ENCODE measurements around the gene MMP15. TPM values are rescaled to one million over a fixed set of nuclear protein-coding genes. Genes with fewer than 3 reads are reported as not detected.

MMP15 gene
- total and polyA plus RNA-seq, 2 donors (not counting 3 experiments of a cell fraction or from before 2014, with no cell fraction given): 12.6 to 16.0 TPM

- intact Hi-C loops (cut with micrococcal nuclease): no loop called here
- dilution Hi-C loops (cut with MboI; ENCODE audit: extremely low pct_ligation_motif_present, low sequenced_read_pairs): no loop called here
- no peaks in the 10 kb centered on the region for H4K20me1 ChIP-seq (replicated peaks; ENCODE audit: control insufficient read depth, extremely low read depth, insufficient read depth, low read length)
- H3K79me2 ChIP-seq (ENCODE audit: control insufficient read depth, insufficient read depth, low read length): no peaks in the 10 kb centered on the region
- BruUV-seq (replicated peaks): no TSS peak
- H3K4me2 ChIP-seq (ENCODE audit: insufficient read depth, low read length): no peak overlapping the region
- POLR2A ChIA-PET: no interaction called here
- DNase-seq (ENCODE audit: low read depth, low spot score) (no peak), FAIRE-seq (no peak)
- H3K9me3 ChIP-seq (replicated peaks; ENCODE audit: control insufficient read depth, insufficient read depth, low read length): no peaks in the 10 kb centered on the region
- no peaks in the 10 kb centered on the region for H3K36me3 ChIP-seq (ENCODE audit: control insufficient read depth in 2 of 2, extremely low read depth in 1 of 2, insufficient read depth in 2 of 2, low read length in 2 of 2)
- no peak overlapping the region for H3K4me3 ChIP-seq (replicated peaks in 1 of 3; ENCODE audit: insufficient read depth in 1 of 3, low read depth in 1 of 3, low read length in 3 of 3)
- no peaks in the 10 kb centered on the region for H3K9me1 ChIP-seq (replicated peaks; ENCODE audit: control insufficient read depth, extremely low read depth, insufficient read depth, low read length)
- no peaks in the 10 kb centered on the region for H3K27me3 ChIP-seq (ENCODE audit: control insufficient read depth in 2 of 2, insufficient read depth in 2 of 2, low read length in 2 of 2)
- TF ChIP-seq, protein P1, sequence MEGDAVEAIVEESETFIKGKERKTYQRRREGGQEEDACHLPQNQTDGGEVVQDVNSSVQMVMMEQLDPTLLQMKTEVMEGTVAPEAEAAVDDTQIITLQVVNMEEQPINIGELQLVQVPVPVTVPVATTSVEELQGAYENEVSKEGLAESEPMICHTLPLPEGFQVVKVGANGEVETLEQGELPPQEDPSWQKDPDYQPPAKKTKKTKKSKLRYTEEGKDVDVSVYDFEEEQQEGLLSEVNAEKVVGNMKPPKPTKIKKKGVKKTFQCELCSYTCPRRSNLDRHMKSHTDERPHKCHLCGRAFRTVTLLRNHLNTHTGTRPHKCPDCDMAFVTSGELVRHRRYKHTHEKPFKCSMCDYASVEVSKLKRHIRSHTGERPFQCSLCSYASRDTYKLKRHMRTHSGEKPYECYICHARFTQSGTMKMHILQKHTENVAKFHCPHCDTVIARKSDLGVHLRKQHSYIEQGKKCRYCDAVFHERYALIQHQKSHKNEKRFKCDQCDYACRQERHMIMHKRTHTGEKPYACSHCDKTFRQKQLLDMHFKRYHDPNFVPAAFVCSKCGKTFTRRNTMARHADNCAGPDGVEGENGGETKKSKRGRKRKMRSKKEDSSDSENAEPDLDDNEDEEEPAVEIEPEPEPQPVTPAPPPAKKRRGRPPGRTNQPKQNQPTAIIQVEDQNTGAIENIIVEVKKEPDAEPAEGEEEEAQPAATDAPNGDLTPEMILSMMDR (IDR thresholded peaks at IDR 0.05; ENCODE audit: extremely low read depth in 1 of 2, insufficient read depth in 1 of 2, low read depth in 1 of 2, low read length in 2 of 2): no peak
- TF ChIP-seq POLR2AphosphoS5 (IDR thresholded peaks at IDR 0.05; ENCODE audit: insufficient read depth, low read depth, low read length): no peak
- TF ChIP-seq MYC (IDR thresholded peaks at IDR 0.05; ENCODE audit: low read depth, low read length): no peak
- no peak for TF ChIP-seq POLR2A (IDR thresholded peaks at IDR 0.05; ENCODE audit: low read depth, low read length)
- TF ChIP-seq JUN (IDR thresholded peaks at IDR 0.05; ENCODE audit: borderline replicate concordance, insufficient read depth, insufficient read length, low read depth): no peak
- TF ChIP-seq FOS (IDR thresholded peaks at IDR 0.05; ENCODE audit: borderline replicate concordance, insufficient read depth, low read length): no peak
- no peak for TF ChIP-seq GATA2 (IDR thresholded peaks at IDR 0.05; ENCODE audit: insufficient read depth, insufficient read length, low read depth, low read length)
- no peak for TF ChIP-seq EZH2 (IDR thresholded peaks at IDR 0.05; ENCODE audit: borderline replicate concordance, low read depth, low read length, severe bottlenecking)
- TF ChIP-seq, protein P2, sequence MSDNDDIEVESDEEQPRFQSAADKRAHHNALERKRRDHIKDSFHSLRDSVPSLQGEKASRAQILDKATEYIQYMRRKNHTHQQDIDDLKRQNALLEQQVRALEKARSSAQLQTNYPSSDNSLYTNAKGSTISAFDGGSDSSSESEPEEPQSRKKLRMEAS (IDR thresholded peaks at IDR 0.05; ENCODE audit: insufficient read depth, insufficient read length): no peak
- no peak overlapping the region for H3K9ac ChIP-seq (replicated peaks; ENCODE audit: extremely low read depth, insufficient read depth, low read length)
- no peak overlapping the region for H2AFZ ChIP-seq (ENCODE audit: low read depth, low read length)
- CTCF ChIA-PET: interaction anchor here (1.4 kb wide), 3 partner anchors 21 to 79 kb away, joined by 3 to 4 read pairs (median 3); no protein-coding TSS in a partner anchor
- H3K27ac ChIP-seq (ENCODE audit: insufficient read depth, low read depth, low read length): no peak overlapping the region
- H3K4me1 ChIP-seq (ENCODE audit: control insufficient read depth, extremely low read depth, insufficient read depth, low read length): no peaks in the 10 kb centered on the region
Observed at GRCh38 chr16:58048494-58049231, 23.1 kb downstream of the MMP15 start.

Data from endothelial cell of umbilical vein (primary cell).